HK-2 (cell line): Measurements from ENCODE around the gene MSRB3.

Source experiments
- DNase-seq: peaks from one replicate; pipeline ENCODE4 v3.0.0-alpha.2; 2018; ENCODE audit not compliant: unreplicated experiment

Gene MSRB3

DNA sequence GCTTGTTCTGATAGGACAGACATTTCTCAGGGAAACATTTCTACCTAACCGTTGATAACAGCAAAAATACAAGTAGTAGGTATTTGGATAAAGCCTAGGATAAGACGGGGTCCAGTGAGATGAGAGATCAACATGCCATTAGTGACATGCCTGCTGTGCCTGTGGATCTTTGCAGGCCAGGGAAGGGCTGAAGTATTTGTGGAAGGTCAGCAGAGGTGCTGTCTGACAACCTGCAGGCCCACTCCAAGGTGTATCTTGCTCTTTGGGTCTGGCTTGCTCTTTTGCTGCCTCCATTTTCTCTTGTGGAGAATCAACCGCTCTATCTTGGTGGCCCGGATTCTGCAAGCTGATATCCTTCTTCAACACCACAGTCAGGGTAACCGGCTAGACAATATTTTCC, 46.7 kb downstream of the MSRB3 start:
- no peak for DNase-seq

DNA sequence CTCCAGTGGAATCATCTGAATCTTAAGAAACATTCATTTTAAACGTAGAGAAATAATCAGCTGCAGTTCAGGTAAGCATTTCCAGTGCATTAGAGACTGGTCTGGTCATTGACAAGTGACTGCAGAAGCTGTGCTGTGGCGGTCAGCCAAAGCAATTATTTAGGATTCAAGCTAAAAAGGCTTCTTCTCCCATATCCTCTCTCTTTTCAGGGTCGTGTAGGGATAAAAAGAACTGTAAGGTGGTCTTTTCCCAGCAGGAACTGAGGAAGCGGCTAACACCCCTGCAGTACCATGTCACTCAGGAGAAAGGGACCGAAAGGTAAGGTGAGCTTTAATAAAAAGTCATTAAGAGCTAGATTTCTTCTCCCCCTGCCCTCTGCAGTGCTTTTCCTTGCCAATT, 48.1 kb downstream of the MSRB3 start:
- no peak for DNase-seq

DNA sequence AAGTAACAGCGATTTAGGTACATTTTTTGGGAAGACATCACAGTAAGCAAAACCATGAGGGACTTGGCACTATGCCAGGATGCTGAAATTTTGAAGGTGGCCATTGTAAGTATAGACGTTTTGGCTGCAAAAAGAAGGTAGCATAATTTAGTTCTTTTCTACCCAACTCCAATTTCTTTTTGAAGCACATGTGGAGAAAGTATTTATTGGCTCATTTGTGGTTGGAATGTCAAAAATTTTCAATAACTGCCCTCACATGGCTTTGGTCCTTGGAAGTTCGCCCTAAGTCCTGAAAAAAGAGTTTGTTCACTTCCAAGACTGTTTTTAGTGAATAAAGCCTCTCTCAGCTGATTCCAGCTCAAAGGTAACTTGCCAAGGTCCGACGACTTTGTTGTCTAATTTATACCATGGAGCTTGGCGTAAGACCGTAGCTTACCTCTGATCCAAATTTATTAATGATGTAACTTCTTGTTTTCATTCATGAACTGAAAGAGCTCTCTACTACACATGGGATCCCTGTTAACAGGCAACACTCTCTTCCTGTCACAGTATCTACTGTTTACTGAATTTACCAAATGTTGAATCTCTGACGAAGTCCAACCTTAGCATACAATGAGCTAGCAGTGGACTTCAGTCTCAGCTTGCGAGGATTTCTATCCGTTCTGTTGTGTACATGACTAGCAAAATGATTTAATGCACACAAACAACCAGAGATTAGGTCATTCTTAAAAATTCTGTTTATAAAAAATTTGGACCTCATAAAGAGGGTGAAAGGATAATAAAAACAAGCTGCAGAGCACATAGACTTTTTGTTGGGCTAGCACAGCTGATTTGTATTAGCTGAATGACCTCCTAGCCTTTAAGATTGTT, 49.0 kb downstream of the MSRB3 start:
- DNase-seq, result no peak

DNA sequence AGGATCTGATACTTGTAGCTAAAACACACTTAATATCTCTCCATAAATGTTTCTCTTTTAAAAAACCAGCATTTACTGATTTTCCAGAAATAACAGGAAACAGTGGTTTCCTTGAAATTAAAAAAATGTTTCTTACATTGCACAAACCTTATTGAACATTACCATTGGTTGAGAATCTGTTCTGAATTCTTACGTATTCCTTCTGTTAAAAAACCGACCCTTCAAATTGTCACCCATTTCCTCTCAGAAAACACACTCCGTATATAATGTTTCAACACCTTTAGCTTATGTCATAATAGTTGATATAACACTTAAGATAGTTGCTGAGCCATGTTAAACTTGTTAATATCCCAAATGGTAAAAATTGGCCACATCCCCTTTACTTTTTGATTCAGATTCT, 51.2 kb downstream of the MSRB3 start:
- no peak for DNase-seq

DNA sequence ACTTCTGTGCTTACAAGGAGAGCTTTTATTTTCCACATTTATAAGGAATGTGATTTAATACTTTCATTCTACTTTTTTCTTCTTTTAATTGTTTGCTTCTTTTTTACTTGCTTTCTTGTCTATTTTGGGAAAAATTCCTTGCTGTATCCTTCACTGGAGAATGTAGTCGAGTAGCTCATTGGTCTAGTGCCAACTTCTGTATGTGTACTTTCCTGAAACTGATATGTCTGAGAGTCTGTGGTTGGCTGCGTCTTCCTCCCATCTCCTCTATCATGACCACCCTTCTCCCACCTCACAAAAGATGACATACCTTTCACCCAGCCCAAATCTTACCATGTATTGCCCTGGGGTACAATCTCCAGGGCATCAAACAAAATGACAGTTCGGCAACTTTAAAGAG, 51.8 kb downstream of the MSRB3 start:
- no peak for DNase-seq

DNA sequence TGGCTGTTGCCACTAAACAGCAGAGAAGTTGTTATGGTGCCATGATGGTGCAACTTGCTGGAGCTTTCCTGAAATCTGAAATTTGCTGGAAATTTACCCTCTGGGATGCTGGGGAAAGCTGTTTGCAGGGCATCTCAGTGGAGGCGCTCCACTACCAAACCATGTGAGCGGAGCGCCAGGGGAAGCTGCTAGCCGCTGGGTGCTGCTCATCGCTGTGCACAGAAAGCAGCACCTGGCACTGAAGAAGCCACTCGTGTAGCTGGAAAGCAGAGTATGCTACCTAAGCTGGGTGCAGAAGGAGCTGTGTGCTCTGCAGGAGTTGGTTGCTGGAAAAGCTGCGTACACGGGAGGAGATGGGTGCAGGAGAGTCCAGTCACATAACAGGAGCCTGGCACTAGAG, 53.0 kb downstream of the MSRB3 start:
- DNase-seq, result no peak

DNA sequence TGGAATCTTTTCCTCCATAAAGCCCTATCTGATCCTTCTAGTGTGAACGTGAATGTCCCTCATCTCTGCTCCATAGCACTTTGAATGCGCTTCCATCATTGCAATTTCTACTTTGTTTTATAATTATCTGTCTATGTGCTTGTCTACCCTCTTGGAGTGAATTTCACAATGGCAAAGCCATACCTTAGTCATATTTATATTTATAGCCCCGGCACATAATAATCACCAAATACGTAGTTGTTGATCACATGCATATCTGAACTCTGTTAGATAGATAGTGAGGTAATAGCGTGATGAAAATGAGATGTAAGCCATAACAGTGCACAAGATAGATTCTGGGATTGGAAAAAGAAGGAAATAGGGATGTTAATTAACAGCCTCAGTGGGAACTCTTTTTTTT, 55.2 kb downstream of the MSRB3 start:
- DNase-seq, result no peak

DNA sequence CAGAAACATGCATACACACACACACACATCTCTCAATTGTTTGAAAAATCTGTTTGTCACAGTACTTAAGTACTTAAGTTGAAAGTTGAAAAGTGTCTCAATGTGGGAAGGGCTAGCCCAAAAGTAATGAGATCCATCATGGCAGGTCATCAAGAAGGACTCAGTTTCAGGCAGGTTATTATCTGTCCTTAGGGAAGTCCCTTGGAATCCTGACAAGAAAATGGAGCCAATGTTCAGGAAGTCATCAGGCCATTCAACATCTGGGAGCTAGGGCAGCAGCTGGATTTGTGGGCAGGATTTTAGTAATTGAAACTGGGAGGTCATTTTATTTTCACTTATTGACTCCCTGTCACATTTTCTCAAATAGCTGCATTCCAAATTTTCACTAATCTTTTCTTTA, 56.0 kb downstream of the MSRB3 start:
- no peak for DNase-seq

DNA sequence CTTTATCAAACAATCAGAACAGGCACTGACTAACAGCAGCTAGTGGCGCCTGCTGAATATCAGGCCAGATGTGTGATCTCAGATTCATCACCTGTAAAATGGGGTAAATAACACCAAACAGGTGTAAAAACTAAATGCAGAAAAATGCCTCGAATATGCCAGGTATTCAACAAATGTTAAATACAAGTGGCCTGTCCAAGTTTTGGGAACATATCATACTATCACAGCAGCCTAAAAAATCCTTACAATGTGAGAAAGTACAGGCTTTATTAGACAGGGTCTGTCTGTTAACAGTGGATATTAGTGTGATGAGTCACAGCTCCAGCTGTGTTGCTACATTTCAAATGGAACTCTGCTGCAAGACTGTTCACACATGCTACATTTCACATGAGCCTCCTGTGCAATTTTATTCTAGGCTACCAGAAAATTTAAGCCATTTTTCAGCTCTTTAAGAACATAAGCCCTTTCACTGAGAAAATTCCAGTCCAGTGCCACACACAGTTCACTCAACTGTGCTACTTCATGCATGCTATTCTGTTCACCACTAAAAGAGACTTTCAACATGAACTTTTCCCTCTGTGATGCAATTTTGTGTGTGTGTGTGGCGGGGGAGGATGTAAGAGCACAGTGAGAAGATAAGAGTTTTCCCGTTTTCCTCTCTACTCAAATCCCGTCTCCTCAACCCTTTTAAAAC, 56.7 kb downstream of the MSRB3 start:
- no peak for DNase-seq

DNA sequence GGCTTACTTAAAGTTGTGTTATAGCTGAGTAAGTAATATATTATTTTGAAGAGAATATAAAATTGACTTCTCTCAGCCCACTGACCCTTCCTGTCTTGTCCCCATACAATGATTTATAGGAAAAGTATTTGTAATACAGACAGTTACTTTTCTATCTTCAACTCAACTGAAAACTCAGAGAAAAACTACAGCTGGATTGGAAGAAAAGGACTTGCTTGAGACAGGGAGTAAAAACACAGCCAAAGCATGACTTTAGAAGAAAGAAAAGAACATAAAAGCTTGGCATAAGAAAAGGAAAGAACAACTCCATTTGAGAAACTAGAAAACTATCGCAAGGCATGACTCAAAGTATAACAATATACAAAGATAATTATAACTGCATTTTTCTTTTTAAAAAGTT, 57.5 kb downstream of the MSRB3 start:
- no peak for DNase-seq

DNA sequence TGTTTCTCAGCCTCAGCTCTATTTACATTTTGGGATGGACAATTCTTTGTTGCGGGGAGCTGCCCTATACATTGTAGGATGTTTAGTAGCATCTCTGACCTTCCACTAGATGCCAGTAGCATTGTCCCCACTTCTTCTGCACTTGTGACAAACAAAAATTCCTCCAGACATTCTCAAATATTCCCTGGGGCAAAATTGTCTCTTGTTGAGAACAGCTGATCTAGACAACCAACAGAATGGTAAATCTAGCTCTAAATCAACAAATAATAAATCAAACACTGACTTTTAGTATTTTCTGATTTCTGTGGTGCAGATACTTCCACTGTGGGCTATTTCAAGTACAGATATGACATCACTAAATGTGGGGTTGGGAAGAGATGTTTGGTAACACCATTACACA, 60.7 kb downstream of the MSRB3 start:
- no peak for DNase-seq

DNA sequence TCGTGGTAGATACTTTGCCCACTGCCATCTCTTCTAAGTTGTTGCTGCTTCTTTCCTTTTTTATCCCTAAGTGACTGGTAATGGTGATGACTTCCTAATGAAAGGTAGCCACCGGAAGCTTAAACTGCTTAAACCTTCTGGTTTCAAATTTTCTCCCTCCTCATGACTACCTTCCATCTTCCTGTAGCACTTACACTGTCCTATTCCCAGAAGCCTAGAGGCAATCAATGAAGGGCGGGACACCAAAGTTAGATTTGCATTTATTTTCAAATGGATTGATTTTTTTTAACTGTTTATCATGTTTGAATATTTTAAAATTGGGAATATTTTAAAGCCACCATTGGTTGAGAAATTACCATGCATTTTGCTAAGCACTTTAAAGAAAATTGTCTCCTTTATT, 64.7 kb downstream of the MSRB3 start:
- no peak for DNase-seq

DNA sequence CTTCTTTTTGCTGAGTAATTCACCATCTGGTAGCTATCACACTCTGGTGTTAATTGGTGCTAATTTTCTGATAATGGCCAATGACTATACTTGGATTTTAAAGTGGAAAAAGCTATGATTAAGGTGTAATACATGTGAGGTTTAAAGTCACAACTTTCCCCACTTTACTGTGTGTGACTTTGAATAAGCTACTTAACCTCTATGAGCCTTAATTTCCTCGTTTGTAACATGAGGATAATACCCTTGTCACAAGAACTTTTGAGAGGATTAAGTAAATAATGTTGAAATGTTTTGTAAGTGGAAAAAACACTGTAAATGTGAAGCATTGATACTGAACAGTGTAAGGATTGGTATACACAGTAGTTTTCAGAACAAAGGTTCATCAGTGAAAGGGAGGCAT, 65.3 kb downstream of the MSRB3 start:
- no peak for DNase-seq

DNA sequence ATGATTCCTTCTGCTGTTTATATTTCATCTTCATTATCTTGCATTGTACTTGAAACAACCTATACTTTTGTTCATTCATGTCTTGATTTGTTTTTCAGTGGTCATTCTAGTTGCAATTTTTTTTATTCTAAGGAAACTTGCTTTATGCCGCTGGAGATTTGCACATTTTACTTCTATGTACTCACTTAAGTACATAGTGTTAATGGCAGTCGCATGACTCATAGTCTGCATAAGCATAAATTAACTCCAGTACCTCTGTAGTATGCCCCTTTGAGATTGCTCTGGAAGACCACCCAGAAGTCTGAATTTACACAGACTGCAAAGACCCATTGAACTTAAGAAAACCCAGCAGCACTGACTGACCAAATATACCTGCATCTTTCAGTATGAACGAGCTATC, 77.0 kb downstream of the MSRB3 start:
- DNase-seq, result no peak

DNA sequence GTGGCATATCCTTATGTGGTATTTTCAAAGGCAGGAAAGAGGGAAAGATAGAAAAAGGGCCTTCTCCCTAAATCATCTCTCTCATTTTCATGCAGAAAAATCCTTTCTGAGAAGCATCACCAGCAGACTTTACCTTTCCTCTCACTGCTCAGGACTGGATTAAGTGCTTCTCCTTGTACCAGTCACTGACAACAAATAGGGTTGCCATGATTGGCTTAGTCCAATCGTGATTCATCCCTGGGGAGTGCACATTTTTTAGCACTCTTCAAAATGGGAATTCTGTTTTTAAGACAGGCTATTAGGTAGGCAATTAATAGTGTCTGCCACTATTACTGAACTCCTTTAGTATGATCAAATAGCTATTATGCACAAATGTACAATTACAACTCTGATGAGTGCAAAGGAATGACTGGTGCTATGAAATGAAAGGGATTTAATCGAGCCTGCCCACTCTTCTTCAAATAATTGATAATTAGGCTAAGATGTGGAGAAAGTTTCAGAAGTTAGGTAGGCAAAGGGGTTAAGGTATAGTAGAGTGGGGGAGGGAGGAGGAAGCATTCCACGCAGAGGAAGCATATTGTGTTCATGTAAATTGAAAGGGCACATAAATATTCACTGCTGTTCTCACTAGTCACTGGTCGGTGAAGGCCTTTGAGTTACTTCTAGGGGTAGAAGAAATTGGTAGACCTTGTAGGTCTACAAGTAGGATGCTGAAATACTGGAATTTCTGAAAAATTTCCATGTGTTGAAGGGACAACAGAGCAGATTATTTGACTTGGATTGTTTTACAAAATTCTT, 84.0 kb downstream of the MSRB3 start:
- no peak for DNase-seq

DNA sequence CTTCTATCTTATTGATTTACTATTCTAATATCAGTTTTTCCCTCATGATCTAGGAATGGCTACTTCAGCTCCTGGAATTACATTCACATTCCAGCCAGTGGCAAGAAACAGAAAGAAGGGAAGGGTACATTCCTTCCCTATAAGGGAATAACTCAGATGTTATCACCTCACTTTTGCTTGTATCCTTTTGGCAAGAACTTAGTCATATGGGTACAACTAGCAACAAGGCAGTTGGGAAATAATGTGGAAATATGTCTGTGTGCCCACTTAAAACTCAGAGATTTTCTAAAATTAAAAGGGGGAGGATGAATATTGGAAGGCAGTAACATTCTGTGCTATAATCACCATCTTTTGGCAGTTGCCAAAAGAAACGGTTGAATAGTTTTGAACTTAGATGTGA, 85.6 kb downstream of the MSRB3 start:
- DNase-seq, result no peak

DNA sequence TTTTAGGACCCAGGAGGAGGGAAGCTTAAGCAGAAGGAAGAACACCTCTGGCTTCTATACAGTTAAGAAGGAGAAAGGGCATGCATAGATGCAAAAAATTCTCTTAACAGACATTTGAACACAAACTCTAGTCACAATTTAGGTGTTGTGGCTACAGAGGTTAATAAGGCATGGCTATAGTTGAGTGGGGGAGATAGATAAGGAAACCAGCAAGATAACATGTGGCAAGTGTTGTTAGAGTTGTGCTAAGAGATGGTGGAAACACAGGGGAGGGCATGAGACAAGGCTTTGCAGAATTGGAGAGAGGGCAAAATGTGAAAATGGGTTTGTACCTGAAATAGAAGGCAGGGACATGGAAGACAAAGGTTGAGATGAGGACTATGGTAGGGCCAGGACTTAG, 88.9 kb downstream of the MSRB3 start:
- DNase-seq, result no peak

DNA sequence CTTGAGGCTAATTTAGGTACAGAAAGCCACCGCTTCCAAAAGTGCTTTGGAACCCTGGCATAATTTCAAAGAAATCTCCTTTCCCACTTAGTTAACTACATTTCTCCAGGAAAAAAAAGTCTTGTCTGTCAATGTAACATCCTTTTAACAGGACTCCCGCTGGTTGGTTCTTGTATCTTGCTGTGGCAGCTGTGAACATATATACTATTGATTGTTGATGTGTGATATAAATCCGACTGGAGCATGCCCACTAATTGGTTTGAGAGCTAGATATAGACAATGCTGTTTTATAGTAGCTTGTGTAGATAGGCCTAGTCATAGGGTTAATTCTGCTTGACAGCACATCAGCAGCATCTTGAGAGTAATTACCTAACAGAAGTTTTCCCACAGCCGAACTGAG, 89.6 kb downstream of the MSRB3 start:
- no peak for DNase-seq

DNA sequence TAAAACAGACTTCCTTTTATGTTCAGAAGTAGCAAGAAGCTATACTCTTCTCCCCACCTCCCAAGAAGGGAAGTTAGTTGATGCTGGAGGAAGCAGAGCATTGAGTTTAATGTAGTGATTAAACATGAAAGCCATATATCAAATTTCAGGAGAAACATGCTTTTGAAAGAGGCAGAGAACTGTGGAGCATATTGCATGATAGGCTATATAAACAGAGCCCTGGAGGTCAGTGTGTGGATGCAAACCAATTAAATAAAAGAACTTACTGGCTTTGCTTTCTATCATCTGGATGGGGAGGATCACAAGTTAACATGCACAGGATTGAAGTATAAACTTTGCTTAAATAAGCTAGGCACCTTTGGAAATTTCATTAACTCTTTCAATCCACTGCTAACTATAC, 94.1 kb downstream of the MSRB3 start:
- DNase-seq, result no peak

DNA sequence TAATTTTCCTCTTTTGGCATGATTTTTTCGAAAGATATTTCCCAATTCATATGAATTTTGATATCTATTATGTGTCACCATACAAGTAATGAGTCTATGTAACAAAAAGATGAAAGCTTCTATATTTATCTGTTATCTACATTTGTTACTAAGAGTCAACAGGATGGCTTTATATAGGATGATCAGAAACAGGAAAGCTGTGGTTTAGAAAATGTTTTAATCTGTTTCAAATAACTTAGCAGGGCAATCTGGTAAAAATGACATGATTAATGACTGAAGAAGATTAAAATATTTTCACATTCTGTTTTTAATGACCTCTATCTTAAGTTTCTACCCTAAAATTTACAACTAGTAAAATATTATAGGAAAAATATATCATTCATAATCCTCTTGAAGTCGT, 105.8 kb downstream of the MSRB3 start:
- no peak for DNase-seq

DNA sequence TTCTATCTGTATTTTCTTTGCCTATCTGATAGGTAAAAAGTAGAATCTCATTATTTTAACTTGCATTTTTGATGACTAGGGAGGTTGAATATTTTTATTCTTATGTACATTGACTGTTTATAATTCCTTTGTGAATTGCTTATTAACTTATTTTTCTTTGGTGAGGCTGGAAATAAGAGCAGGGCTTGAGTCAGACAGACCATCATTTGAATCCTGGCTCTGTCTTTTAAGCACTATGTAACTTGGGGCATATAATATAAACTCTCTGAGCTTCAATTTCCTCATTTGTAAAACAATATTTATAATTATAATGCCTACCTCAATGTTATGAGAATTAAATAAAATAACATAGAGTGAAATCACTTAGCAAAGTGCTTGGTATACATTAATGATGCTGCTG, 108.9 kb downstream of the MSRB3 start:
- no peak for DNase-seq

DNA sequence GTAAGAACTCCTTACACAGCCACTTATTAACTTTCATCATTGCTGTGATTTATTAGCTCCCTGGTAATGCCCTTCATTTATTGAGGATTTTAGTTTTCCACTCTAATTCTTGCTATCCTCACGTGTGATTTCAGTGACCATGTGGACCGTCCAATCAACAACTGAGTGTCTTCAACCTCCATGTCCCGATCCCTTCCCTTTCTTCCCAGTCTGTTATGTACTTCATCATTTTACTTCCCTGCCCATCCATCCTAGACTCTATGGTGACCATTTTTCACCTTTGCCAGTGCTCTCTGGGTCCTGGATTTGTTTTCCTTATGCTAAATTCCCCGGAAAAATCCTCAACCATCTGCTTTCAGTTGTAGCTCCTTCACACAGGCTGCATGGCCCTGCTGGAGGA, 111.0 kb downstream of the MSRB3 start:
- no peak for DNase-seq

DNA sequence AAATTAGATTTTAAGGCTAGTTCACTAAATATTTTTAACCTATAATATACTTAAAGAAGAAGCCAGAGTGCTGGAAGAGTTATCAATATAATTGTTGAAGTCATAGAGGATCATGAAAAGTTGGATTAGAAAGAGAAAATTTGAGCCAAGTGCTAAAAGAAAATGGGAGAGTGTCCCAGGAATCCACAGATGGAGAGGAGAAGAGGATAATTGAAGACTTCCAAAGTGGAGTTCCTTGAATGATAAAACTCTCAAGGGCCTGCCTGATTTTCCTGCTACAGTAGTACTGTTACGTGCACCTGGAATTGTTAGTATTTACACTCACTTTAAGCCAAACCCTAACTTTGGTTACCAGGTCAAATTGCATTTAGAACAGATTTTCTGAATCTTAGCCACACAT, 113.2 kb downstream of the MSRB3 start:
- DNase-seq, result no peak
